AG10803 (cell line): ENCODE results near the gene TUT4.
A peak's percentile ranks its signal among the peaks of the same experiment; 100 is the strongest.

ENCODE experiments used
- DNase-seq: peaks from one replicate; pipeline ENCODE4 v3.0.0; 2010; ENCODE audit warnings: low read depth
- H3K4me3 ChIP-seq: 2 replicates; pipeline ENCODE4 v1.5.1; 2011; ENCODE audit warnings: mild to moderate bottlenecking, low read length, control low read depth
- CTCF ChIP-seq: conservative IDR thresholded peaks from 2 replicates; pipeline ENCODE4 v1.5.1; 2011; ENCODE audit warnings: mild to moderate bottlenecking, low read length, control low read depth, inconsistent platforms

The TUT4 gene

GRCh38 chr1:52572387-52572786 is 19.5 kb upstream of the TUT4 start:
- TF ChIP-seq CTCF: no peak
- DNase-seq: no peak
- no peak overlapping the region for H3K4me3 ChIP-seq

DNA sequence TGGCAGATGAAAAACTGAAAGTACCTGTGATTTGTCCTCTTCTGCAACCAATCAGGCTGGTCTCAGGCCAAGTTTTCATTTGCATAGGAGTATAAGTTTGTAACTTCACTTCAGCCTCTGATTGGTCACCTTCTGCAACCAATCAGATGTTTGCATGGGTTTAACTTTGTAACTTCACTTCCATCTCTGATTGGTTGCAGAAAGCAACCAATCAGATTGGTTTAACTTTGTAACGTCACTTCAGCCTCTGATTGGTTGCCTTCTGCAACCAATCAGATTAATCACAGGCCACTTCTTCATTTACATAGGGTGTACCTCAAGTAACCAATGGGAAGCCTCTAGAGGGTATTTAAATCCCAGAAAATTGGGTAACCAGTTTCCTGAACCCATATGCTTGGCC is 18.9 kb upstream of the TUT4 start:
- H3K4me3 ChIP-seq: no peak overlapping the region
- peak; percentile 27 for DNase-seq
- TF ChIP-seq CTCF: no peak

GRCh38 chr1:52569449-52570210 is 16.7 kb upstream of the TUT4 start:
- H3K4me3 ChIP-seq: no peak overlapping the region
- no peak for TF ChIP-seq CTCF
- no peak for DNase-seq

DNA sequence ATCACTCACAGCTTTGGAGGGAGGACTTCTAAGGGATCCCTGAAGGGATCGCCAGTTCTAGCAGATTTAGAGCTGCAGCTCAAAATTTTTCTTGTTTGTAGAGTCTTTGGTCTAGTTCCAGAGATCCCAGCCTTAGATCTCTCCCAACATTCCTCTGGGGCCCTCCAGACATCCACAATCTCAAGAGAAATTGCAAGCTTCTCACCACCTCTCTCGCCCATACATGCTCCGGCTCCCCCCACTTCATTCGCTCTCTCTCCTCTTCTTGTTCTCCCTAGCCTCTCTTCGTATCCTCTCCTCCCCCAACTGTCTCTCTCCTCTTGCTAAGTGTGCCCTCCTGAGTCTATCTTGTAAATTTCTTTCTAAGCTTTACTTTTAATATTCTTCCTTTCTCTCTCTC is 15.1 kb upstream of the TUT4 start:
- no peak overlapping the region for H3K4me3 ChIP-seq
- no peak for DNase-seq
- no peak for TF ChIP-seq CTCF

- no peak for DNase-seq
- TF ChIP-seq CTCF: no peak
- H3K4me3 ChIP-seq: no peak overlapping the region
These were observed 9.9 kb upstream of the TUT4 start for GRCh38 chr1:52562766-52563165.

GRCh38 chr1:52559875-52560274 is 7.0 kb upstream of the TUT4 start:
- TF ChIP-seq CTCF: no peak
- H3K4me3 ChIP-seq: no peak overlapping the region
- no peak for DNase-seq

DNA sequence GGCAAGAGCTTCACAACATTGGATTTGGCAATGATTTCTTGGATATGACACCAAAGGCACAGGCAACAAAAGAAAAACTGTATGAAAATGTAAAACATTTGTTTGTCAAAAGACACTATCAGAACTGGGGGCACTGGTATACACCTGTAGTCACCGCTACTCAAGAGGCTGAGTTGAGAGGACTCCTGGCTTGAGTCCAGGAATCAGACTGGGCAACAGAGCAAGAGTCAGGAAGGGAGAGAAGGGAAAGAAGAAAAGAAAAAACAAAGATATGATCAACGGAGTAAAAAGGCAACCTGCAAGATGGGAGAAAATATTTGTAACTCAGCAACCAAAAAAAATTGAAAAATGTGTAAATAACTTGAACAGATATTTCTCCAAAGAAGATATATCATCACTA is 6.0 kb upstream of the TUT4 start:
- no peak for TF ChIP-seq CTCF
- DNase-seq: no peak
- no peak overlapping the region for H3K4me3 ChIP-seq
